Fibroblast of the conjunctiva (primary cell): Measurements from ENCODE around the gene PIEZO2.
A peak's percentile ranks its signal among the peaks of the same experiment; 100 is the strongest.

ENCODE experiments used
- DNase-seq: peaks from one replicate; pipeline ENCODE4 v3.0.0-alpha.2; 2010; ENCODE audit warnings: low read depth

The PIEZO2 gene

GRCh38 chr18:11113046-11113548 is 36.3 kb downstream of the PIEZO2 start:
- no peak for DNase-seq

DNA sequence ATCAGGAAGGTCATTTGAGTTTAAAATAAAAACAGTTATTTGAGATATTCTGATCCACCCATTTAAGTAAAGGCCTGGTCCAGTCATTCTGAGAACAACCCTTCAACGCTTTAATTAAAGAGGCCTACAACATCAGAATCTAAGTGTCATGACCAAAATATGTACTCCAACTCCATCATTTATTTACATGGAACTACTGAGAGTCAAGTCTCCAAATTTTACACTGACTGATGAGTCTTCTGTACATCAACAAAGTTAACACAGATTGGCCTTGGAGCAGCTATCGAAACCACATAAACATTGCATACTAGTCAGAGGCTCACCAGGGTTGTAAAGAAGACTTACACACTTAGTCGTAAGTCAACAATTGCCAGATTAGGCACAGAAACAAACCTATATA is 37.1 kb downstream of the PIEZO2 start:
- no peak for DNase-seq

GRCh38 chr18:11110509-11110908 is 38.9 kb downstream of the PIEZO2 start:
- no peak for DNase-seq

GRCh38 chr18:11108947-11109346 is 40.4 kb downstream of the PIEZO2 start:
- DNase-seq = no peak

- DNase-seq = no peak
Observed at GRCh38 chr18:11106894-11107293, 42.5 kb downstream of the PIEZO2 start.

- DNase-seq = no peak
Observed at GRCh38 chr18:11105463-11105862, 43.9 kb downstream of the PIEZO2 start.

GRCh38 chr18:11104307-11104706 is 45.1 kb downstream of the PIEZO2 start:
- DNase-seq = no peak

DNA sequence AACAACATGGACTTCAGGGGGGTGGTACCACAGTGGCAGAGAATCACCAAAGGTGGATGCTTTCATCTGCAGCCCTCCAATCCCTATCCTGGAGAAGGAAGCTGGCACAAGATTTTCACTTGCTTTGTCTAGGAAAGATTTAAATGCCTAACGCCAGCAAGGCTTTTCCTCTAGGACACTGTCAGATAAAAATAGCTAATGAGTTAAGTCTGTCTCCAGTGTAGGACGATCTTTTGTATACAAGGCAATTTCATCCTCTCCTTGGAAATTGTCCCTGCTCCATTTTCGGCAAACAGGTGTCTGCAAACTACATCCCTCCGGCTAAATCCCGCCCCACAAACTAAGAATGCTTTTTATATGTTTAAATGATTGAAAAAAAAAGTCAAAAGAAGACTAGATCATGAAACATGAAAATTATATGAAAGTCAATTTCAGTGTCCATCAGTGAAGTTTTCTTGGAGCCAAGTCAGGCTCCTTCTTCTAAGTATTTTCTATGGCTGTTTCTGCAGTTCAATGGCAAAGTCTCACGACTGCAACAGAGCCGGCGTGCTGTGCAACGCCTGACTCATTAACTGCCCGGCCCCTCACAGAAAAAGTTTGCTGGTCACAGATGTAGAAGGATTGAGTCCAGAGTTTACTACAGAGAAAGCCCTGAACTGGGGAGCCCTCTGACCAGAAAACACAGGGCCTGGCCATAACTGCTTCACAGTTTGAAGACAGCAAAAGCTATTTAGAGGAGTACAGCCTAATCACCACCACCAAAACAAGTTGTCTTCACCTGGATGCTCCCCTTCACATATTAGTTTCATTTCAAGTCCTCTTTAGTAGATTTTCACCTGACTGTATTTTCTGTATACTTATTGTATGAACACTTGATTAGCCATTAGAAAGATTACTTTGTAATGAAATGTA is 52.3 kb downstream of the PIEZO2 start:
- no peak for DNase-seq

DNA sequence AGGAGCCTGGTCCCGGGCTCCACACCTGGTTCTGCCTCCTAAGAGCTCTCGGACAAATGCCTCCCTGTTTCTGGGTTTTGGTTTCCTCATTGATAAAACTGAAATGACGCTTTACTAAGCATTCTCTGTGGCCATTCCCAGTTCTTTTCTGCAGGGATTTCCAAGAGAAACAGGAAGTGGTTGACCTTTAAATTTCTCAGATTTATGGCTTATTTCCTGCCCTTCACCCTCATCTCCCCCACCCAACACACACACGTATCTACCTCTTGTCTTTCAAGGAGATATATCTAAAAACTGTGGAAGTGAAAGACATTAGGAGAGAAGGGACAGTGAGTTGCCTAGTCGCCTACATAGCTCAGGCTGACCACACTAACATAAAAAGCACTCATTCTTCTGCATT is 53.0 kb downstream of the PIEZO2 start:
- no peak for DNase-seq

DNA sequence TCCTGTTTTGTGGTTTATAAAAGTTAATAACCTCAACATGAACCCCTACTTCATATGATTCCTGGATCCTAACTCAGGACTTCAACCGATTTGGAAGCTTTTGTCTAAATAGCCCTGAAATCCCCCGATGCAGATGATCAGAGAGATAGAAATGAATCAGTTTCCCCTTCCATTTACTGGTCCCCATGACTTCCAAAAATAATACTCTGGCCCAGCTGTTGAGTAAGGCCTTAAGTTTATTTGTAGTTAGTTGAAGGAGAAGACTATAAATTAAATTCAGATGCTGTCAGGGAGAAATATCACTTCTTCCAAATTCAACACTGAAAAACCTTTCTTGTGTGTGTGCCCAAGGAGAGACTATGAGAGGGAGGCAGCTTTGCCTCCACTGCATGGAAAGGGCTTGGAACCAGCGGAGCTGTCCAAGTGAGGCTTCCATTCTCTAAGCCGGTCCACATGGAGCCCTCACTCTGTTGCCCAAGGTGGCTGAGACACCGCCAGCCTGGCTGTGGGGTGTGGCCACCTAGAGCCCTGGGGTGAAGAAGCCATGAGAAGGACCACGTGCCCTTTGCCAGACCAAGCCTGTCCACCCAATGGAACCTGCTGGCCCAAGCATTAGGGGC is 53.6 kb downstream of the PIEZO2 start:
- no peak for DNase-seq

DNA sequence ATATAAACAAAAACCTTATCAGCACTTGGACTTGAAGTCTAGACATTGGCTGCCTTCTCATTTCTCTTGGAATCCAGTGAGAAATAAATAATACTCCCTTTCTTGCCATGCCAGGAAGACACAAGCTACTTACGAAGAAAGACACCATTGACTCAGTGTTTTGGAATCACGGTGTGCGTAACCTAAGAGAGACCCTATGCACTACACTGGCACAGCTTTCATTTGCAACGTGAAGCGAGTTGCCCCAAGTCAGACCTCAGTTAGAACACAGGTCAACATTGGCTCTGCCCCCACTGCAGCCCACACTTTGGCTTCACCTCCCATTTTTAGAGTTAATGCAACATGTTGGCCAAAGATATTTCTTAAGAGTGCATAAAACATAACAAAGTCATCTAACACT is 54.2 kb downstream of the PIEZO2 start:
- DNase-seq = no peak

- no peak for DNase-seq
Observed at GRCh38 chr18:11091746-11092145, 57.6 kb downstream of the PIEZO2 start.

DNA sequence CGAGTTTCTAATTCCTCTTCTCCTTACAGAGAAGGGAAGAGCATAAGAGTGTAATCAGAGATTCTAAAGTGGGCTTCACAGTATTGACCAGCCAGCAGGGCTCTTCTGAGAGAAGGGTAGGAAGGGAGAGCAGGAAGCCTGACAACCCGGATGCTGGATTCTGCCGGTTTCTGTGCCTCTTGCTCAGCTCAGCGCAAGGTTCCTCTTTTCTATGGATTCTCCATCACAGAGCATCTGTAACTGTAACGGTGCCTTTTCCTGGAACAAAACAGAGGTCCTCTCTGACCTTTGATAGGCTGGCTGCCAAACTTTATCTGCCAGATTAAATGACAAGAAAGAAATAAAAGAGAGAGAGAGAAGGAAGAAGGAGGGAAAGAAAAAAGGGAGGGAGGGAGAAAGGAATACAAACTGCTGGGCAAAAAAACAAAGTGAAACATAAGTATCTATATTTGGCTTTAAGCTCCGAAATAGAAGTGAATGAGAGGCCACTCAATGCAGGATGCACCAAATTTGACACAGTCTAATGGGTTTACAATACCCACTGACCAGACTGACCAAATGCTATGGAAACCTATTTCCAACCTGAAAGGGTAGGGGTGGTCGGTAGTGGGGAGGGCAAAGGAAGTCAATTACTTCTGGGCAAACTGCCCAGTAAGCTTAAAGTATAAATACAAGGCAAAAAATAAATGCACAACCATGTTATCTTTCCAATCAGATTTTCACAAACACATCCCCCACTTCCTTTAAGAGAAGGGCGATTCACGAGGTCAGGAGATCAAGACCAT is 59.2 kb downstream of the PIEZO2 start:
- no peak for DNase-seq

DNA sequence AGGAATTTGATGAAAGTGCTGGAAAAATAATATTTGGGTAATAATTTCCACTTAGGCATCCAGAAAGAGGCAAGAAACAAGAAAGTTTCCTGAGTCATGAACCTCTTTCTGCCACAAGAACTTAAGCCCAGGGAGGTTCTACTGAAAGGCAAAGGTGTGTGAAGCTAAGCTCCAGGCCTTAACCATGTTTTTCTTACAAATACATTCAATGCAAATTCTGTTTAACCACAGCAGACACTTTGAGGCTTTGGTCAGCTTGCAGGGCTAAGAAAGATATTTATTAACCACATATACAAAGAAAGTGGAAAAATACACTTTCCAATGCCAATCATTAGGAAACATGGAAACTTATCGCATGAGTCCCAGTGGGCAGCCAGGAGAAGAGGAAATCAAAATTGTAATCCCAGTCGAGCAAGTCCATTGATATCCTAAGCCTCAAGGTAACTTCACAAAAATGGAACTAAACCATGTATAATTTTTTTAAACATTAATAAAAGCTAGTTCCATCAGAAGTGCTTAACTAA is 68.3 kb downstream of the PIEZO2 start:
- no peak for DNase-seq

DNA sequence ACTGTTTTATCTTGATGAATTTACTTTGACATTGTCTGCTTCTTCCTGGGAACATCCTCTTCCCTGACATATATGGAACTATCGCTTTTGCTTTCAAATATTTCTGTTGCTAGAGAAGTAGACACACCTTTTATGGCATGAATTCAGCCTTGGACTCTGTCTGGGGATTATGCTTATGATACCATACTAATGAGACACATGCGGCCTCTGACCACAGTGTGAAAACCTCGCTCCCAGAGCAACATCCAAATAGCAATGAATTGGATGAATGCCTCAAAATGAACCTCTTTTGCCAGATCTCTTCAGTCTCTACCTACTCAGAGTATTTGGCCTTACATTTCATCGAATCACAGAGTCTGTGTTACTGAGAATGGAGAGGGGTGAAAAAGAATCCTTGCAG is 70.9 kb downstream of the PIEZO2 start:
- DNase-seq = peak; percentile 1

- DNase-seq = no peak
Observed at GRCh38 chr18:11077548-11078187, 71.7 kb downstream of the PIEZO2 start.

GRCh38 chr18:11074889-11075288 is 74.5 kb downstream of the PIEZO2 start:
- no peak for DNase-seq

DNA sequence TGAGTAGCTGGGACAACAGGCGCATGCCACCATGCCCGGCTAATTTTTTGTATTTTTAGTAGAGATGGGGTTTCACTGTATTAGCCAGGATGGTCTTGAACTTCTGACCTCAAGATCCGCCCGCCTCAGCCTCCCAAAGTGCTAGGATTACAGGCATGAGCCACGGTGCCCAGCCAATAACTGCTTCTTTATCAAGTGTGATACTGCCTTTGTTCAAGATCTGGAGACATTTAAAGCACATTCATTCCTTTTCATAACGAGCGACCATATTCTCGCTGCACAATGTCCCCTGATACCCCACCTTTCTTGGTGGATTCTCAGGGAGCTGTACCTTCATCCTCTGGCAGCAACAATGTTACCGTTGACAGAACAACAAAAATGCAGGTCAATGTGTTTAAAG is 75.4 kb downstream of the PIEZO2 start:
- no peak for DNase-seq

DNA sequence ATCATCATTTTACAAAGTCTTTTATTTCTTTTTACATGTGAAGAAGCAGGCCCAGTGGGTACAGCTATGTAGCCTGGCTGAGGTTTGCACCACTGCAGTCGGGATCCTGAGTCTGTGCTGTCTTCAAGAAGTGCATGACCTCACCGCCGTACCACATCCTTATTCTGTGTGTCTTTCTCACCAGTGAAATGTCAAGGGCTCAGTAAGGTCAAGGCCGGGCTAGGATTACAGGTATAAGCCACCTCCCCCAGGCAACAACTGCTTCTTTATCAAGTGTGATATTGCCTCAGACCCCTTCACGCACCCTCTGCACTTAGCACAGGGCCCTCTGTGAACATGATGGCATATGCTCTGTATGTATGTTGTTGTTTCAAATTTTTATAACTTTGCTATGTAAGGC is 76.7 kb downstream of the PIEZO2 start:
- no peak for DNase-seq

GRCh38 chr18:11071300-11071699 is 78.1 kb downstream of the PIEZO2 start:
- no peak for DNase-seq

- DNase-seq = no peak
Observed at GRCh38 chr18:11070593-11070992, 78.8 kb downstream of the PIEZO2 start.

GRCh38 chr18:11066038-11066437 is 83.3 kb downstream of the PIEZO2 start:
- no peak for DNase-seq
